ENCODE measurements around the gene WDFY2. TPM values are rescaled to one million over a fixed set of nuclear protein-coding genes. Genes with fewer than 3 reads are reported as not detected.
"Not testable (repeated sequence)": the region's sequence is repeated elsewhere in the genome, so short reads cannot be mapped to it uniquely, and the experiment has no call there.

Gene WDFY2
- polyA plus RNA-seq, 3 donors = 9.6 to 13.2 (median 11.7) TPM

DNA sequence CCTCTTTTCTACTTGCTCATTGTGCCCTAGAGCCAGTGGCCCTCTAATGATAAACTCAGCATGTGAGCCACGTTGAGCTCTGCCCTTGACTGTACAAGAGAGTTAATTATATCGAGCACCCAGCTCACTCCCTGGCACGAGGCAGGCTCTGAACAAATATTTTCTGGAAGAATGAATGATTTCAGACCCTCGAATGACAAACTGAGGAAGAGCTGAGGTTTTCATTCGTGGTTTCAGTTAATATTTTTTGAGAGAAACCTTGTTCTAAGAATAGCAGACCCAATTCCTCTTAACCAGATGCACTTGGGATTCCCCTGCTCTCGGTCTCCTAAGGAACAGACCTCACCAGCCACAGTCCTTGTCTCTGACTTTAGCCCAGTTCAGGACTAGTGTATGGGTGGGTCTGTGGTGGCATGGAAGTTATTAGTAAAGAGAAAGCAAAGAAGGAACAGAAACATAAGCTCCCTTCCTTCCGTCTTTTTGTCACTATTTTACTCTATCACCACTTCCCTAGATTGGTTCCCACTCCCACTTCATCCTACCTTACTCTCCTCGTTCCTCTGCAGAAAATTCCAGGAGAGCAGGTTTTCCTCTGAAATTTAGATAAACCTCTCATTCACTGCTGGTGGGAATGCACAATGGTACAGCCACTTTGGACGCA, 22.1 kb upstream of the WDFY2 start:
- DNase-seq (ENCODE audit: low read depth in 3 of 3, low spot score in 2 of 3) = no peak

DNA sequence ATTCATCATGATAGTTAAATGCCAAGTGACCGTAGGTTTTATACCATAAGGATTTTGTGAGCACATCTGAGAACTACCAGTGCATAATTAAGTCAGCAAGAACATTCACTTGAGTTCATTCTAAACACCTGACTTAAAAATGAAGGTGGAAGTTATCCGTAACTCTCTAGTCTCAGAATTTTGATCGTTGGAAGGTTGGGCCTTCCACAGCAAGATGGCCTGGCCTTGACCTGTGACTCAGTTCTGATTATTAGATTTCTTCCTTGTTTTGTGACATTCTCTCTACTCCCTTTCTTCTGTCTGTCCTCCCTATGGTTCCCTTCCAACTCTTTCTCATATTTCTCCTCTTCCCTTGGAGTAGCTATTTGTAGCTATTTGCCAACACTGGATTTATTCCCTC, 20.0 kb upstream of the WDFY2 start:
- no peak for DNase-seq (ENCODE audit: low read depth in 3 of 3, low spot score in 2 of 3)

DNA sequence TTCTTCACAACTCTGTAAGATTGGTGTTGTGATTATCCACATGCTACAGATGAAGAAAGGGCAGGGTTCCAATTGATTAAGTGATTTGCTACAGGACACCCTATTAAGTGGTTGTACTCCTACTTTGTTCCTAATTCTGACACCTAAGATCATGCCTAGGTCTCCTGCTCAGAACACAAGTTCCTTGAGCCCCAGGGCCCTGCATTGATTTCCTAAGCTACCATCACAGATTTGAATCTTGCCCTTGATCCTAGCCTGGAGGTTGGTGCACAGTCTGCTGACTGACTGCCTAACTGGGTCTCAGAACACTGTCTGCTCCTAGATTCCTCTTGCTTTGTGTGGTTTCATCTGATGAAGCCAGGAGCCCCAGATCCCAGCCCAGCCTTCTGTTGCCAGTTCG, 19.6 kb upstream of the WDFY2 start:
- DNase-seq (ENCODE audit: low read depth in 3 of 3, low spot score in 2 of 3) = no peak

DNA sequence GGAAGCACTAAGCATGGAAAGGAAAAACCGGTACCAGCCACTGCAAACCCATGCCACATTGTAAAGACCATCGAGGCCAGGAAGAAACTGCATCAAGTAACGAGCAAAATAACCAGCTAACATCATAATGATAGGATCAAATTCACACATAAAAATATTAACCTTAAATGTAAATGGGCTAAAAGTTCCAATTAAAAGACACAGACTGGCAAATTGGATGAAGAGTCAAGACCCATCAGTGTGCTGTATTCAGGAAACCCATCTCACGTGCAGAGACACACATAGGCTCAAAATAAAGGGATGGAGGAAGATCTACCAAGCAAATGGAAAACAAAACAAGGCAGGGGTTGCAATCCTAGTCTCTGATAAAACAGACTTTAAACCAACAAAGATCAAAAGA, 15.3 kb upstream of the WDFY2 start:
- DNase-seq (ENCODE audit: low read depth in 3 of 3, low spot score in 2 of 3) = not testable (repeated sequence)

DNA sequence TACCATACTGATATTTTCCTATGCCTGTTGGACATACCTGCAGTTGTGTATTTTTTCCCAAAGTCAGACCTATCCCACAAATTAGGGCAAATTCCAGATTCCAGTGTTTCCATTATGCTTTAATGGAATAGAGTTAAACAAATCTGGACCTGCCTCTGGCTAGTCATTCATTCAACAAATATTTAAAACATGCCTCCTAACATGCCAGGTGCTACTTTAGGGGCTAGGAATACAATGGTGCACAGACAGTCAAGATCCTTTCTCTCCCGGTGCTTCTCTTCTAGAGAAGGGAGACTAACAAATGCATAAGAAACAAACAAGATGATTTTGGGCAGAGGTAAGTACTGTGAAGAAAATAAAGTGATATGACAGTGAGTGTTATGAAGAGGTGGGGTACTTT, 7.5 kb upstream of the WDFY2 start:
- no peak for DNase-seq (ENCODE audit: low read depth in 3 of 3, low spot score in 2 of 3)

DNA sequence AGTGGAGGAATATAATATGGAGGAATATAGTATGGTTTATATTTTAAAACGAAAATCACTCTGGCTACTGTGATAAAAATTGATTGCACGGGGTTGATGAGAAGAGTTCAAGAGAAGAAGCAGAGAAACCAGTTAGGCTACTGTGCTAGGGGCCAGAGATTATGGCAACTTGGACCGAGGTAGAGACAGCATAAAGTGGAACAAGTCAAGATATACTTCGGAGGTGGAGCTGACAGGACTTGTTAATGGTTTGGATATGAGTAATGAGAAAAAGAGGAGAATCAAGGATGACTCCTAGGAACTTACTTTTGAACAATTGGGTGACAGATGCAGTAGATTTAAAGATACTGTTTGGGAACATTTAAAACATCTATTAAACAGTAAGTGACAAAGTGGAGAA, 6.6 kb upstream of the WDFY2 start:
- DNase-seq (ENCODE audit: low read depth in 3 of 3, low spot score in 2 of 3) = no peak

DNA sequence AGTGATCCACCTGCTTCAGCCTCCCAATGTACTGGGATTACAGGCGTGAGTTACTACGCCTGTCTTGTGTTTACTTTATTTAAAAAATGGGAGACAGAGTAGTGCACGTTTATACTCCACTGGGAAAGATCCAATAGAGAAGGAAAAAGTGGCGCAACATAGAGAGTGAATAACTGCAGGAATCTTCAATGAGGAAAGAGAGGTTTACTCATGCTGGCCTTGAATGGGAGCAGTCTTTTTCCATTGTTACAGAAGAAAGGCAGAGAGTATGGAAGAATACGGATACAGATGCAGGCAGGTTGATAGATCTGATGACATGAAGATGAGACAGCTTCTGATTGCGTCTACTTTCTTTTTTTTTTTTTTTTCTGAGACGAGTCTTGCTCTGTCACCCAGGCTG, 4.6 kb upstream of the WDFY2 start:
- no peak for DNase-seq (ENCODE audit: low read depth in 3 of 3, low spot score in 2 of 3)

DNA sequence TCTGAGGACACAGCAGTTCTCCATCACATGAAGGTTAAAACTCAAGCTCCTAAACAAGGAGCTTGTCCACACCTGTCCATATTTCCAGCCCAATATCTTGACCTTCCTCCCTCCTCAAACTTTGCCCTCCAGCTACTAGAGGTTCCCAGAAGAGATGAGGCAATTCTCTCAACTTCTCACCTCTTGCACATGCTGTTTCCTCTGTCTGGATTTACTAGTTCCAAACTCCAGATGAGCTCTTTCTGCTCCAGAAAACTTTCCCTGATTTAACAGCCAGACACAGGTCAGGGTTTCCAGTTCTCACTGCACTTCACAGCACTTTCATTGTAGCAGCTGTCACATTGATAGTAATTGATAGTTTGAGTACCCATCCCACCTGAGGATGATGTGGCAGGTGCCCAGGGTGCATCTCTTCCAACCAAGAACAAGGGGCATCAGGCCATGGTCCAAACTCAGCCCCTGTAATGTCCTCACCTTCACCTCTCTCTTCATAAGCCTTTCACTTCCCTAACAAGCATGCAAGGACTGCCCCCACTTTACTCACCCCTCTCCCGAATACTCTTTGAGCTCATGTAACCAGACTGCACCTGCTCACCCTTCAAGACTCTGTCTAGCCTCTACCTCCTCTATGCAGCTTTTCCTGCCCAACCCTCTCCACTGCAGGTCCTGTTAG, 3.0 kb upstream of the WDFY2 start:
- DNase-seq (ENCODE audit: low read depth in 3 of 3, low spot score in 2 of 3) = no peak

DNA sequence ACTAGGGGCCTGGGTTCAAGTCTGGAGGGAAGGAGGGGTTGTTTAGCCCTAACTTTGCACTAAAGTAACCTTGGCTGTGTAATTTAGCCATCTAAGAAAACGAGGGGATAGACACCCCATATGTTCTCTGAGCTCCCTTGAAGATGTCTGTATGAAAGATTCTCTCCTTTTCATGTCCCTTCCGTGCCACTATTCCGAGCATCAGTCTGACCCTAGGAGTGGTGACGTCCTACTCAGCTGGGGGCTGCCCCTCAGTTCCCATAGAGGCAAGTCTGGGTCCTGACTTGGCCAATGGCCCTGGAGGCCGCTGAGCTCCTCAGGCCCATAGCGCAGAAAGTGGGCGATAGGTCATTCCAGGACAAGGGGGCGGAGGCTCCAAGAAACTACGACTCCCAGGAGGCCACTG, 790 bp upstream of the WDFY2 start:
- no peak for DNase-seq (ENCODE audit: low read depth in 3 of 3, low spot score in 2 of 3)

DNA sequence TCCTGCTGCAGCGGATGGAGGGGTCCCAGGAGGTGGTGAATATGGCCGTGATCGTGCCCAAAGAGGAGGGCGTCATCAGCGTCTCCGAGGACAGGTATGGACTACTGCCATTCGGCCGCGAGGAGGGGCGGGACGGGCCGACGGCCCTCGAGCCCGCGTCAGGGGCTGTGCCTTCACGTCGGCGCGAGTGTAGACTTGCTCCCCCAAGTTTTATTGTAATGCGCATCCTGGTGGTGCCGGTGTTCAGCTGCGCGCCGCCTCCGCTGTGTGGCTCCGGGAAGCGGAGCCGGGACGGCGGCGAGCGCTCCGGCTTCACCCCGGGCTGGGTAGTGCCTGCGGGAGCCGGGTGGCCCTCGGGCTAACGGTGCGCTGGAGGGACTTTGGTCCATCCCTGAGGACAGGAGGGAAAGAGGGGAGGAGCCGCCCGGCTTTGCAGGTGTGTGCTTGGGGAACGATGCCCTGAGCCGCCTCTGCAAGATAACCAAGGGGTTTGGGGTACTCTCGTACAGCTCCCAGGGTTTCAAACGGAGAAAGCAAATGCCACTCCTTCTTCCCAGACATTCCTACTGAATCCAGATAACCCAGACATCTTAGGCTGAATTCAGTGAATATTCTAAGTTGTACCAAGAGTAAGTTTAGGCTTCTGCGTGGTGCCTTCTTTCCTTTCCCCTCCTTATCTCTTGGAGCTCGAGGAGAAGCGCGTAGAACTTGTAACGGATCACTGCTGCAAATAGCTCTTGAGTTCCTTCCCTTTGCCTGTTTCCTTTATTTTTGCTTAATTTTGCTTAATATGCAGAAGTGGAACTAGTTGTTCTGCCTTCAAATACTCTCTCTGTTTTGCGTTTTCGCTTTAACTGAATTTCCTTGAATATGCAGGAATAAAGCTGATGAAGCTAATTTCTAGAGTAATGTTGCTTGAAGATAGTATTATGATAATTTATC, 740 bp downstream of the WDFY2 start:
- peak in 2 of 3 donors; percentile 16 to 49 for DNase-seq (ENCODE audit: low read depth in 3 of 3, low spot score in 2 of 3)

DNA sequence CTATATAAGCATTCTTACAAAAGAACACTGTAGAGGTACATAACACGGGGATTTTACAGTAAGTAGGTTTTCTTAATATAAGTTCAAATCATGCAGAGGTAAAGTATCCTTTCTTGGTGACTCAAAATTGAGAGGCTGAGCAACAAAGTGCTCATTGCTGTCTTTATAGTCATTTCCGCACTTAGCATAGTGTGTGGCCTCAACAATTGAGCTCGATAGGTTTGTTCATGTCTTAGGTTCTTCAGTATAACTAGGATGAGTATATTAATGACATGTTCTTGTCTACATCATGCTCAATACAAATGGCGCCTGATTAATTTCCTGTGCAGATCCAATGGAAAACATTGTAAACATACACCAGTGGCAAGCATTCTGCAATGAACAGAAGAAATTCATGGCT, 1.4 kb downstream of the WDFY2 start:
- no peak for DNase-seq (ENCODE audit: low read depth in 3 of 3, low spot score in 2 of 3)

DNA sequence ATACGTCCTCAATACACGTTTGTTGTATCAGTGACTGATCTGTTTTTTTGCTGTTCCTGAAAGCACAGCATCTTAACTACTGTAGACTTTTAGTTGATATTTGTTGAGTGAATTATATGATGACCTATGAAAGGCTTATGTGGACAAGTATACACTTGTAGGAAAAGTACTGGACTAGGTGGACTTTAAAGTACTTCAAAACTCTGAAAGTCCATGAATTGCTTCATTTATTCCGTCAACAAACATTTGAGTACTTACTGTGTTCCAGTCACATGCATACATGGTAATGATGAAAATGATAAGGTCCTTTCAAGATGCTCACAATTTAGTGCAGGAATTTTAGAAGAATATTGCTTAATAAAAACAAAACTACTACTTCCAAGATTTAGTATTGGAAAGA, 3.1 kb downstream of the WDFY2 start:
- no peak for DNase-seq (ENCODE audit: low read depth in 3 of 3, low spot score in 2 of 3)

DNA sequence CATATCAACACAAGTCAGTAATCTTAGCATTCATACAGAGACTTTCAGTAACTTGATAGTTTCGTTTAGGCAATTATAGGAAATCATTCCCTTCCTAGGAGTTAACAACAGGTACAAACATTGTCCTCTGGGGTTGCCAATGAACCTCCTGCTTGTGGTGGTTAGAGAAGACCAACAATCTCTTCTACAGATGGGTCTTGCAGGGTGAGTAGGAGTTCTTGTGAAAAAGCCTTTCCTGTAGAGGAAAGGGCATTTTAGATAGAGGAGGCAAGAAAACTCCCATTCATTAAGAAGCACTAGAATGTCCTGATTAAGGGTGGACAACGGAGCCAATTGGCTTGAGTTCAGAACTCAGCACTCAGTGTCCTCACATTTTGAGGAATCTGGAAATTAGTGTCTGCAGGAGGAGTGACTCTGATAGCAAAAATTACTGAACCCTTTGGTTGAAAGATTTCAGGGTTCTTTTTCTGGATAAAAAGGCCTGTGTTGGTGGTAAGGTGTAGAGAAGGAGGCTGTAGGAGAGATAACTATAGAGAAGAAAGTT, 4.2 kb downstream of the WDFY2 start:
- no peak for DNase-seq (ENCODE audit: low read depth in 3 of 3, low spot score in 2 of 3)

DNA sequence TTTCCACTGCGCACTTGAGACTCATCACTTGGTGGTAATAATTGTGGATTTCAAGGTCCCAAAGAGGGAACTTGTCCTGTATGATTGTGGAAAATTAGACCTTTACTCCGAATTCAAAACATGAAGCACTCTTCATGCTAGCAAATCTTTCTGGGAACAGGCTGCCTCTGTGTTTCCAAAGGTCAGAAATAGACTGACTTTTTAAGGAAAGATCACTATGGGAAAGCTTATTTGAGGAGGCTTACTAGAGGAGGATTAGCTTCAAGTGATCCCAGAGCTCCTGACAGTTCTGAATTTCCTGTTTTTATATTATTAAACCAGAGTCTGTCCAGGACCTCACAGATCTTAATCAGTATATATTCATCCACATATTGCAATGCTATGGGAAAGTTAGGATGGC, 5.5 kb downstream of the WDFY2 start:
- no peak for DNase-seq (ENCODE audit: low read depth in 3 of 3, low spot score in 2 of 3)

DNA sequence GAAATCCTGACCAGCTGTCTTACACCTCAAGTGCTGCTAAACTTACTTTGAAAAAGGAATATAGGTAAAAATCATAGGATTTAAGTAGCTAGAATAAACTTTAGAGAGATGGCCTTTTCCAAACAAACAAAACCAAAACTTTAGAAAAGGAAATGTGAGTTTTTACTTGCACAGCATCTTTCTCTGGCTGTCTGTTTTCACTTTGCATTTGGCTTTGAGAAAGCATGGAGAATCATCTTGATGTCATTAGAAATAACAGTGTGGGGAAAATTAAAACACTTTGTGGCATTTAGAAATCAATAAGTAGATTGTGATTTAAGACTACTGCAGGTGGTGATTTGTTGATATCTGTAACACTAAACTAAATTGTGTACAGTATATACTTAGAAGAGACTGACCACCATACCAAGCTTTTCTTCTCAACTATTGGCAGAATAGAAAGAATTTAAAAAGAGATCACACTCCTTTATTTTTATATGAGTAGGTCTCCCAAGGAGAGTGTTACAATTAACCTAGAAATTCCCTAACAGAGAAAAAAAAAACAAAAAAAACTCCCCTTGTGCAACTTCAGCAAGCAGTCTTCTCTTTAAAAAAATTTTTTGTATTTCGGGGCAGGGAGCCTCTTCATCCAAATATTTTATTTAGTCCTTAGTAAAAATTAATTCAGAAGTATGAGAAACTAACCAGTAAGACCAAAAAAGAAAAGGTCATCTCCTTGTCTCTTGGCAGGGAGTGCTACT, 6.1 kb downstream of the WDFY2 start:
- DNase-seq (ENCODE audit: low read depth in 3 of 3, low spot score in 2 of 3) = no peak

DNA sequence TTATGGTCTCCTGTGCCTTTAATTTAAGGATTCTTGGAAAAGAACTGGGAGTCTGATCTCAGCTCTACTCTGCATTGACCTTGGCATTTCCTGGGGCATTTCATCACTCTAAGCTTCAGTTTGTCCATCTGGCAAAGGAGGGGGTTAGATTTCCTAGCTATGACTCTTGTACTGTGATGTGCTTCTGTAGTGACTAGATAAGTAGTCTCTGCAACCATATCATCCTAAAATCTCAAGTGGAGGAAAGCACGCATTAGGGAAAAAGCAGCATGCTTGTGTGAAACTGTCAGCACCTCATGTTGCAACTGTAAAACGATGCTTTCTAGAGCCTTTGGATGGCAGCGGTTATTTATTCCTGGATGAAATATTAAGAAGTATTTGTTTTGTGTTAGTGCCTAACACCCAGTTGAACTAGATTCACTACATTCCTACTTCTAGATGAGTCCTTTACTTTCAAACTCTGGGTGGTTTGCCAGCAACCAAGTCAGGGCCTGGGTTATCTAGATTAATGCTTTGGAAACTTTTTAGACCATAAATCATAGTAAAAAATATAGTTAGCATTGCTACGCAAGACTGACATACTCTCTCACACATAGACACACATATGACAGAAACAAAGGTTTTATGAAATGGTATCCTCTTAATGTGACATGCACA, 6.8 kb downstream of the WDFY2 start:
- no peak for DNase-seq (ENCODE audit: low read depth in 3 of 3, low spot score in 2 of 3)

DNA sequence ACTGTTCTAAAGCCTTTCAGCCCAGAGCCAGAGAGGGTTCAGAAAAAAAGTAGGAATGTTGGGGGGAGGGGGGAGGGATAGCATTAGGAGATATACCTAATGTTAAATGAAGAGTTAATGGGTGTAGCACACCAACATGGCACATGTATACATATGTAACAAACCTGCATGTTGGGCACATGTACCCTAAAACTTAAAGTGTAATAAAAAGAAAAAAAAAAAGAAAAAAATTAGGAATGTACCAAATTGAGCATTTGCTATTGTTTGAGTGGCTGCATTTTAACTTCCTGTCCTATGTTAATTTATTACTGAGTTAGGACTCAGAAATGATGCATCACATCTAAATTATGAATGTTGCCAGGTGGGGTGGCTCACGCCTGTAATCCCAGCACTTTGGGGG, 7.7 kb downstream of the WDFY2 start:
- not testable (repeated sequence) for DNase-seq (ENCODE audit: low read depth in 3 of 3, low spot score in 2 of 3)

DNA sequence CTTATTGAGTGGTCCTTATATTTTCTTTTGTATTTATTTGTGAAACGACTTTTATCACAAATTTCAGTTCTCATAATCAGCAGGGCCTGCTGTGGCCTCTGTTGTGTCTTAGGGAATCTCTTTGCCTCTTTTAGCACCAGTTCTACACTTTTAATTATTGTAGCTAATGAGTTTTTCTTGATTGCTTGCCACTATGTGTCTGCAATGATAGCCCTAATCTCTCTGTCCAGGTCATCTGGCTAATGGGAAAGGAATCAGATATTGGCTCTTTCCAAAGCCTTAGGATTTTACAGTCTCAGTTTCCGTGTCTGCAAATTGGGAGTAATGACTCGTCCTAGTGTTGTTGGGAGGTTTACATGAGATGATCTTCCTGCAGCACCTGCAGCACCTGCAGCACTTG, 10.2 kb downstream of the WDFY2 start:
- no peak for DNase-seq (ENCODE audit: low read depth in 3 of 3, low spot score in 2 of 3)

DNA sequence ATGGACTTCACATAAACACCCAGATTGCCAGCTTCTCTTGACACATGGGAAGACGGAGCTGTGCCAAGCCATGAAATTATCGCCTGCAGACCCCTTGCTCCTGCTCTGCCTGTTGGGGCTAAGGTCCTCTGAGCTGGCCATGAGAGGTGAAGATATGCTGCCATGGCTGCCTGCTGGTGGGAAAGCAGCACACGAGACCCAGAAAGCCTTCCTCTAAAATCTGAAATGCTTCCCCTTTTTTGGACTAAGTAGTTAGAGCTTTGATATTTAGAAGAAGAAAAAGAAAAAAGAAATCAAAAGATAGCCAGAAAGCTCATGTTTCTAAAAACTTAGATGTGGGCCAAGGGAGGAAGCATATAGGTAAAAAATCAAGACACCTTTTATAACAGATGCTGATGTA, 11.2 kb downstream of the WDFY2 start:
- DNase-seq (ENCODE audit: low read depth in 3 of 3, low spot score in 2 of 3) = no peak

DNA sequence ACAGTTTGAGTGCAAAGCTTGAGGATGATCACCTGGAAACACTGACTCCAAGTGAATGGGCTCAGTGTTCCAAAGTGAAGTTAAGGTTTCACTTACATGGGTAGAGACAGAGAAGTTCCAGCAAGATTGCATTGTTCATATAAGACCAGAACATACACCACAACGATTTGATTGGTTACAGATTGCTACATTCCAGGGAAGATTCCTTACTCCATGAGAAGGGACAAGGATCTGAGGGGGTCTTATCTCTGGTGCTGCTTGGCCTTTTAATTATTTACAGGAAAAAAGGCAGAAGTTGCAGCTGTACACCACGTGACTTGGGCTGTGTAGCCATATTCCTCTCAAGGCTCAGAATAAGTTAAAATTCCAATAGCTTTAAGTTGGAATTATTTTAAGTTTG, 12.3 kb downstream of the WDFY2 start:
- no peak for DNase-seq (ENCODE audit: low read depth in 3 of 3, low spot score in 2 of 3)
